Heart left ventricle (tissue), 16 donors: ENCODE data around the gene FUT3. TPM values are rescaled to one million over a fixed set of nuclear protein-coding genes. Genes with fewer than 3 reads are reported as not detected.

Experiments used
- ATAC-seq, 4 donors: fragments of 200-7000 bp; cut with Tn5 transposase; one replicate each; pipeline ENCODE4 v1.9.1; 2020 to 2022; ENCODE audit warnings: moderate library complexity in 4 of 4, mild to moderate bottlenecking in 3 of 4, moderate number of reproducible peaks in 1 of 4
- DNase-seq, 5 donors: peaks; one replicate each; pipeline ENCODE4 v3.0.0-alpha.2; 2020
- H3K27ac ChIP-seq, 12 donors: fragments of 200-600 bp; sonication (generic) in 4 of 12; one replicate each; pipeline versions ENCODE4 v1.5.0 to v1.8.0; 2016 to 2022; ENCODE audit warnings: mild to moderate bottlenecking in 2 of 12
- H3K27me3 ChIP-seq, 9 donors: fragments of 200-600 bp; sonication (generic) in 2 of 9; one replicate each; pipeline versions ENCODE4 v1.5.1 to v1.8.0; 2016 to 2022; ENCODE audit warnings: mild to moderate bottlenecking in 3 of 9
- H3K36me3 ChIP-seq, 9 donors: fragments of 200-600 bp; sonication (generic) in 2 of 9; one replicate each; pipeline versions ENCODE4 v1.5.0 to v1.8.0; 2018 to 2022; ENCODE audit warnings: mild to moderate bottlenecking in 2 of 9
- H3K4me1 ChIP-seq, 12 donors: fragments of 200-600 bp; sonication (generic) in 4 of 12; one replicate each; pipeline versions ENCODE4 v1.5.0 to v1.8.0; 2016 to 2022; ENCODE audit warnings: mild to moderate bottlenecking in 3 of 12
- H3K4me3 ChIP-seq, 12 donors: fragments of 200-600 bp; sonication (generic) in 4 of 12; one replicate each; pipeline versions ENCODE4 v1.5.0 to v1.8.0; 2017 to 2022; ENCODE audit warnings: mild to moderate bottlenecking in 9 of 12, moderate library complexity in 4 of 12
- H3K9me3 ChIP-seq, 12 donors: fragments of 200-600 bp; sonication (generic) in 4 of 12; one replicate each; pipeline versions ENCODE4 v1.5.0 to v1.8.0; 2016 to 2022; ENCODE audit warnings: mild to moderate bottlenecking in 1 of 12
- POLR2A ChIP-seq, 2 donors: fragments of 450-650 bp; IDR thresholded peaks; one replicate each; pipeline ENCODE4 v1.6.1; 2017; ENCODE audit warnings: antibody characterized with exemption in 2 of 2, mild to moderate bottlenecking in 2 of 2, moderate library complexity in 2 of 2
- WGBS, 4 donors: extraction: QIAGEN DNeasy Blood & Tissue Kit in 2 of 4; methylation state at CpG; one replicate each; pipeline versions ENCODE4 v1.1.5 to v1.1.7; 2013 to 2018; 5-methylcytosine and 5-hydroxymethylcytosine counted together
- intact Hi-C, 10 donors: fragments of 100-400 bp; cut with DNase I; formaldehyde crosslinking; loops; one replicate each; pipeline versions ENCODE4 v1.11.1 to v1.14.2; 2022
- polyA plus RNA-seq, 2 donors: library from polyadenylated mRNA; stranded (reverse); fragments of 200-250 nt; gene quantifications; one replicate each; pipeline ENCODE4 v1.2.3, GENCODE V29; 2013
- total RNA-seq, 9 donors: library from RNA; depleted of rRNA in 2 of 9; stranded (reverse); fragments of >200 nt in 2 of 9; fragmentation: NEBNext Ultra II Directional in 3 of 9; extraction: Animal tissue kit (Norgen Biotek cat#: 25700) in 3 of 9; gene quantifications; one replicate each; pipeline versions ENCODE4 v1.1.0 to v1.2.4, GENCODE V29; 2016 to 2023
- TF ChIP-seq, protein P1 (sequence below), 12 donors: fragments of 200-600 bp; sonication (generic) in 4 of 12; IDR thresholded peaks; one replicate each; pipeline versions ENCODE4 v1.5.0 to v1.8.0; 2018 to 2022; ENCODE audit warnings: antibody characterized with exemption in 12 of 12, mild to moderate bottlenecking in 5 of 12
- donor health status: ischemic (EF 13 %, LVEDD 7.1; RV severe dilation, severe dysfunction).
- donor health status: healthy with polysubstance abuse.
- donor health status: DM: no; HTN: yes; CAD: no.
- donor health status: DM: no; HTN: no; CAD: no.
- donor health status: ischemic (EF 25% LVEDD 6.9; RV normal size, moderate dysfunction).
- donor health status: ischemic (EF 25% LVEDD 5.7; RV mildly dilated, moderate dysfunction).
- donor health status: healthy.
- donor health status: DM: yes; HTN: yes; CAD: no.
- donor health status: ischemic (EF 35%, LVEDD 5.7; RV mildly dilated, moderate dysfunction).
- donor health status: nonischemic (EF 11% LVEDD 7.7; RV severe dilation, severe dysfunction).
- donor health status: DM: yes; HTN: yes; CAD: no.
- donor health status: PGD.
- donor health status: ischemic (EF 29% LVEDD 5.4; RV normal size, mild dysfunction).
- donor health status: nonischemic (EF 23%, LVEDD 6.1; RV moderate dilation, normal function).

The FUT3 gene
- total and polyA plus RNA-seq, 11 donors, result 0.07 TPM; not detected in 10

DNA sequence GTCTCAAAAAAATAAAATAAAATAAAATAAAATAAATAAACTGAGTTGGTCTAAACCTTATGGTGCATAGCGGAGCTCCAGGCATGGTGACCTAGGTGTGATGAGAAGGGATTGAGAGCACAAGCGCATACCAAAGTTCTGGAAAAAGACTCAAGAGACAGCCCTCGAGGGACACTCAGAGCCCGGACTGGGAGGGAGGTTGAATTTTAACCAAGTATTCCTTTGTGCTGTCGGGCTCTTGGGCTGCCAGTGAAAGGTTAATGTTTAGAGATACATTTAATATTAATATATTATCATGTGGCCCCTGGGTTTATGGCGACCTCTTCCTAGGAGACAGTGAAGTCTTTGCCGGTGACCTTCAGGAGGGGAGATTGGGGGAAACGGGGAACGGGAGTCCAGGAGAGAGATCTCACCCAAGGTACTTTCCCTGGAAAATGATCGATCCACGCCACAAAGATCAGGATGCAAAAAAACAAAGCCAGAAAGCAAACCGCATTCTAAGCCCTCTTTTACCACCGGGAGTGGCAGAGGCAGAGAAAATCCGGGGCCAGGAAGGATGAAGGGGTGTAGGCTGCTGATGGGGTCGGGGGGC lies 13.4 kb downstream of the FUT3 start:
- Histone ChIP-seq H3K4me3 (no peak overlapping the region), H3K4me1 (no peaks in the 10 kb centered on the region), H3K36me3 (no peaks in the 10 kb centered on the region), H3K9me3 (no peaks in the 10 kb centered on the region), H3K27me3 (no peaks in the 10 kb centered on the region), H3K27ac (no peak overlapping the region)
- 63 to 71% (median 68%) methylated on average over 15 of the region's 15 CpGs for WGBS, 4 donors
- intact Hi-C loops, result loop anchor here in 1 of 10 donors (5.0 kb wide), 1 partner anchor 34 kb away; the partner anchor contains the start of gene FUT5
- DNase-seq (no peak), ATAC-seq (no peak)
- TF ChIP-seq POLR2A (IDR thresholded peaks at IDR 0.05), result no peak
- TF ChIP-seq, protein P1, sequence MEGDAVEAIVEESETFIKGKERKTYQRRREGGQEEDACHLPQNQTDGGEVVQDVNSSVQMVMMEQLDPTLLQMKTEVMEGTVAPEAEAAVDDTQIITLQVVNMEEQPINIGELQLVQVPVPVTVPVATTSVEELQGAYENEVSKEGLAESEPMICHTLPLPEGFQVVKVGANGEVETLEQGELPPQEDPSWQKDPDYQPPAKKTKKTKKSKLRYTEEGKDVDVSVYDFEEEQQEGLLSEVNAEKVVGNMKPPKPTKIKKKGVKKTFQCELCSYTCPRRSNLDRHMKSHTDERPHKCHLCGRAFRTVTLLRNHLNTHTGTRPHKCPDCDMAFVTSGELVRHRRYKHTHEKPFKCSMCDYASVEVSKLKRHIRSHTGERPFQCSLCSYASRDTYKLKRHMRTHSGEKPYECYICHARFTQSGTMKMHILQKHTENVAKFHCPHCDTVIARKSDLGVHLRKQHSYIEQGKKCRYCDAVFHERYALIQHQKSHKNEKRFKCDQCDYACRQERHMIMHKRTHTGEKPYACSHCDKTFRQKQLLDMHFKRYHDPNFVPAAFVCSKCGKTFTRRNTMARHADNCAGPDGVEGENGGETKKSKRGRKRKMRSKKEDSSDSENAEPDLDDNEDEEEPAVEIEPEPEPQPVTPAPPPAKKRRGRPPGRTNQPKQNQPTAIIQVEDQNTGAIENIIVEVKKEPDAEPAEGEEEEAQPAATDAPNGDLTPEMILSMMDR (IDR thresholded peaks at IDR 0.05), result no peak

DNA sequence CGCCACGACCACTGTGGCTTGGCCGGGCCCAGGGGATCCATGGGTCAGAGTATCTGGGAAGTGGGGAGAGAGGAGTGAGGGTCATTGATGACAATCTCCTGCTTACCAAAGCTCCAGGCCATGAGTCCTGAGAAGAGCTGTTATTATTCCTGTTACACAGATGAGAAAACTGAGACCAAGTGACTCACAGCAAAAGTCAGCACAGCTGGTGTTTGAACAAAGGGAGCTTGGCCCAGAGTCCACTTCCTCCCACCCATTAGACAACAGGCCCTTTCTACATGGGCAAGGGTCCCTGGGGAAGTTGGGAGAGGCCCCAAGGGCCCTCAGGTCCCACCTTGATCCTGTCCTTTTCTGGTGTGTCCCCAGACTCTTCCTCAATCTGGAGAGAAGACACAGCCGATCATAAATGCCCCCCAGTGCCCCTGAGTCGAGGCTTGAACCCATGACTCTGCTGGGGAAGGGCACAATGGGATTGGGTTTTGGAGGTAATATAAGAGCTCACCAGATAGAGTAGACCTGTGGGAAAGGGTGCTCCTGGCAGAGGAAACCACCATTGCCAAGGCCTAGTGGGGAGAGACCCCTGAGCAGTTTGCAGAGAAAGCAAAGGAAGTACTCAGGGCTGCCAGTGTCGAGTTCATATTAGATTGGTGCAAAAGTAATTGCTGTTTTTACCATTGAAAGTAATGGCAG lies 18.6 kb downstream of the FUT3 start:
- WGBS, 4 donors, result 88 to 93% (median 88%) methylated on average over 5 to 6 of the region's 6 CpGs
- H3K27ac ChIP-seq, result no peak overlapping the region
- ATAC-seq (no peak), DNase-seq (no peak)
- H3K27me3 ChIP-seq, result peaks cover 0 to 28% (median 13%) of the 10 kb centered on the region in 9 donors
- no peaks in the 10 kb centered on the region for H3K9me3 ChIP-seq
- H3K4me3 ChIP-seq, result no peak overlapping the region
- peaks cover 0 to 21% (median 3%) of the 10 kb centered on the region in 12 donors for H3K4me1 ChIP-seq
- H3K36me3 ChIP-seq, result no peaks in the 10 kb centered on the region
- TF ChIP-seq POLR2A (IDR thresholded peaks at IDR 0.05), result no peak
- TF ChIP-seq, protein P1 (IDR thresholded peaks at IDR 0.05), result no peak
- intact Hi-C loops, result loop anchor here in 1 of 10 donors (5.0 kb wide), 1 partner anchor 45 kb away; no protein-coding TSS in a partner anchor

- TF ChIP-seq, protein P1 (IDR thresholded peaks at IDR 0.05), result no peak
- no peak for TF ChIP-seq POLR2A (IDR thresholded peaks at IDR 0.05)
- peaks cover 0 to 25% (median 3%) of the 10 kb centered on the region in 12 donors for H3K4me1 ChIP-seq
- ATAC-seq (no peak), DNase-seq (no peak)
- H3K9me3 ChIP-seq, result no peaks in the 10 kb centered on the region
- no peaks in the 10 kb centered on the region for H3K36me3 ChIP-seq
- WGBS, 4 donors, result 83 to 88% (median 84%) methylated on average over 20 to 22 of the region's 22 CpGs
- H3K27ac ChIP-seq, result no peak overlapping the region
- peaks cover 0 to 28% (median 13%) of the 10 kb centered on the region in 9 donors for H3K27me3 ChIP-seq
- no peak overlapping the region for H3K4me3 ChIP-seq
- intact Hi-C loops, result loop anchor here in 1 of 10 donors (5.0 kb wide), 1 partner anchor 45 kb away; no protein-coding TSS in a partner anchor
These were observed 19.2 kb downstream of the FUT3 start for GRCh38 chr19:5832061-5832460.

GRCh38 chr19:5831159-5831558 lies 20.1 kb downstream of the FUT3 start:
- H3K9me3 ChIP-seq, result no peaks in the 10 kb centered on the region
- no peak for TF ChIP-seq POLR2A (IDR thresholded peaks at IDR 0.05)
- TF ChIP-seq, protein P1 (IDR thresholded peaks at IDR 0.05), result no peak
- WGBS, 4 donors, result 83 to 89% (median 85%) methylated on average over 1 to 9 of the region's 9 CpGs
- H3K36me3 ChIP-seq, result no peaks in the 10 kb centered on the region
- DNase-seq (no peak), ATAC-seq (no peak)
- intact Hi-C loops, result loop anchor here in 1 of 10 donors (5.0 kb wide), 1 partner anchor 46 kb away; no protein-coding TSS in a partner anchor
- peaks cover 0 to 28% (median 13%) of the 10 kb centered on the region in 9 donors for H3K27me3 ChIP-seq
- no peak overlapping the region for H3K27ac ChIP-seq
- H3K4me1 ChIP-seq, result peaks cover 0 to 30% (median 4%) of the 10 kb centered on the region in 12 donors
- no peak overlapping the region for H3K4me3 ChIP-seq
